Right renal cortex interstitium (tissue), 3 donors: ENCODE results near the gene FAM117A. TPM values are rescaled to one million over a fixed set of nuclear protein-coding genes. Genes with fewer than 3 reads are reported as not detected.
"Not testable (repeated sequence)": the region's sequence is repeated elsewhere in the genome, so short reads cannot be mapped to it uniquely, and the experiment has no call there.

Experiments used
- DNase-seq, 3 donors: peaks; one replicate each; pipeline ENCODE4 v3.0.0-alpha.2; 2013; ENCODE audit warnings: low read depth in 3 of 3, low spot score in 2 of 3
- polyA plus RNA-seq, 3 donors: library from polyadenylated mRNA; unstranded; fragments of 120-200 nt; gene quantifications; one replicate each; pipeline ENCODE4 v1.2.1, GENCODE V29; 2013; ENCODE audit not compliant: insufficient read length in 3 of 3

Gene FAM117A
- polyA plus RNA-seq, 3 donors, result 16.4 to 17.8 (median 17.3) TPM

DNA sequence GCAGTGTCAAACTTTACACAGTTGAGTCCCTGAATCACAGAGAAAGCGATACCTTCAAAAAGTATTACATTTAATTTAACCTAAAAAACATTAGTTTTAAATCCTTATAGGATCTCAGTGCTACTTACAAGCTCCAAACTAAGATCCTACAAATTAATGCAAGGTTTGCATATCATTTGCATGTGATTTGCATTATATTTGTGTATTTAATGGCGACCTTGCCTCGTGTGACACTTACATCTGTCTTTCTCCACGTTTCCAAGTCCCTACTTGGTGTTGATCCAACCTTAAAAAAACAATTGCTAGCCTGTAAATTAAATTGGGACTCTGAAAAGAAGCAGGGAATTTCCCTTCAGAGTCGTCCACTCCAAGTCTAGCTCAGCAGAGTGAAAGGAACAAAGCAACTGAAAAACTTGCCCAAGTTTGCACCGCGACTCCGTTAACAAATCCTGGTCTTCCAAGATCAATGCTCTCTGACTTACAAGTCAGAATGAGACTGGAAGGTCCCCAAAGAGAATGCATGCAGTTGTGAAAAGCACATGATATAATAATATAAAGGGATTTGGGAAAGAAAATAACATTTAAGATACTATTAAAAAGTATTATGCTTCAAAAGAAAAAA is 739 bp upstream of the FAM117A start:
- DNase-seq, result no peak

DNA sequence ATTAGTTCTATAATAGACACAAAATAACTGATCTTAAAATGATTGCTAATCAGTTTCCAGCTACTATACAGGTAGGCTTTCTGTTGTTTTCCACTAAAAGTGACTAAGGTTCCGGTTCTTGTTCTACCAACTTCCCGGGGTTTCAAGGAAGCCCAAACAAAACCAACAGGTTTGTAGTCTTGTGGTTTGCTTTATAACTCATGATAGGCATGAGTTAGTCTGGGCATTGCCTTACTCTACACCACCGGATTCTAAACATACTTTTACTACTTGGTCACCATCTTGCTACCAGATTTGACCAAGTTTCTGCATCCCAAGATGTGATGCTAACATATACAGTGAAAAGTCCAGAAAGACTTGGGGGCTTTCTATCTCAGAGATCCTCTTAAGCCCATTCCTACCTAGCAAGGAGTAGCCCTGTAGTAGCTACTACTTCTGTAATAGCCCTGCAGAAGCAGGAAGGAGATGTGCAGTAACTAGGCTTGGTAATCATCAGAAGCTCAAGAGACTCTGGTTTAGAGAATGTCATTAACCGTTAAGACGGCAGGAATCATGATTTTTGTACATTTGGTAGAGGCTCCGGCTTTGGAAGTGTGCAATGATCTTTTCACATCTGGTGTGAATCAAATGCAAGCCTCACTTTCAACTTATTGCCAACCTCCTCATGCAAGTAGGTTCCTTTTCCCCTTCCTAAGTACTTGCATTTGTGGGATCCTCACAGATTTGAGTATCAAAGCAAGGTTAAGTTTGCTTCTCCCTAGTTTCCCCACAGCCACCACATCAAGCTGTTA is 1.6 kb downstream of the FAM117A start:
- DNase-seq, result no peak

DNA sequence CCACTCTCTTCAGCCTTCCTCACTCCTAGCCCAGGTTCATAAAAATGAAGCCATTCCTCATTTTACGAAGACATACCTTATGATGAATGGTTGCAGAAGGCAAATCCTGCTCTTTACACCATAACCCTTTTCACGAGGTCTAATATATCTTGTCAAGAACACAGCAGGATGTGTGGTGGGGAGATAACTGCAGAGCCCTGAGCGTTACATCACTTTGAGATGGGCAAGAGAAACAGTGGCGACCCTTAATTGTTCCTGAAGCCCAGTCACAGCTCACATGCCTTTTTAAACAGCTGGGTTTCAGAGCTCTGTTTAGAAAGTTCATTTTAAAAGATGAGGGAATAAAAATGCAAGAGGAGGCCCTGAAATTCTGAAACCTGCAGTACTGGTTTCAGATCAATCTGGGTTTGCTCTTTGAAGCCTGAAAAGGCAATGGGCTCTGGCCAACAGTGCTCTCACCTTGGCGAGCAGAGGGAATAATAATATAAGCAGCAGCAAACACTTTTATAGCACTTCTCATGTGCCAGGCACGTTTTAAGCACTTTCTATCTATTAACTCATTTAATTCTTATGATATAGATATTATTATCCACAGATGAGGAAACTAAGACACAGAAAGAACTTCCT is 2.9 kb downstream of the FAM117A start:
- DNase-seq, result no peak

DNA sequence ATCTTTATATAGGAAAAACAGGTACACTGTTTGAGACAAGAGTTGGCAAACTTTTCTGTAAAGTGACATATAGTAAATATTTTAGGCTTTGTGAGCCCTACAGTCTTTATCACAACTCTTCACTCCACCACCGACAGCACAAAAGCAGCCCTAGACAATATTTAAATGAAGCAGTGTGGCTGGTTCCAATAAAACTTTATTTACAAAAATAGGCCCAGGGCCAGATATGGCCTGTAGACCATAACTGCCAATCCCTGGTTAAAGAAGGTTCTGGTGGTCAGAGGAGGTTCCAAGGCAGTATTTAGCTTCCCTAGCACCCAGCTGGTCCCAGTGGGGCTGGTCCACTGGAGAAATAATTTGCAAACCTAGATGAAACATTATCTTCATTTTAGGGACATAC is 3.6 kb downstream of the FAM117A start:
- DNase-seq, result no peak

DNA sequence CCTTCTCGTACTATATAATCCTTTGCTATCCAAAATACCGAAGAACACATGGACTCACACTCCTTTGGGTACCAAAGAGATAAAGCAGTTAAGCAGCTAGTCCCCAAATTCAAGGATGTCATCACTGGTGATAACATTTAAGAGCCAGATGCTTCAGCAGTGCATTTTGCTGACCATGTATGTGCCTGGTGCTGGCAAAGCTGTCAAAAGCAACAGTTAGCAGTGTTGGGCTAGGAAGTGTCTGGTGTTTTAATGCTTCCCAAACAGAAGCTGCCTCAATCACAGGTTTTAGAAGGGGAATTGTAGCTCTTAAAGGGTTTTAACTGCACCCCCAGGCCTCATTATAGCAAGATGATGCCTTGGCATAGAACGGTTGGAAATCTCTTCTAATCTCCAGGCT is 4.7 kb downstream of the FAM117A start:
- no peak for DNase-seq

DNA sequence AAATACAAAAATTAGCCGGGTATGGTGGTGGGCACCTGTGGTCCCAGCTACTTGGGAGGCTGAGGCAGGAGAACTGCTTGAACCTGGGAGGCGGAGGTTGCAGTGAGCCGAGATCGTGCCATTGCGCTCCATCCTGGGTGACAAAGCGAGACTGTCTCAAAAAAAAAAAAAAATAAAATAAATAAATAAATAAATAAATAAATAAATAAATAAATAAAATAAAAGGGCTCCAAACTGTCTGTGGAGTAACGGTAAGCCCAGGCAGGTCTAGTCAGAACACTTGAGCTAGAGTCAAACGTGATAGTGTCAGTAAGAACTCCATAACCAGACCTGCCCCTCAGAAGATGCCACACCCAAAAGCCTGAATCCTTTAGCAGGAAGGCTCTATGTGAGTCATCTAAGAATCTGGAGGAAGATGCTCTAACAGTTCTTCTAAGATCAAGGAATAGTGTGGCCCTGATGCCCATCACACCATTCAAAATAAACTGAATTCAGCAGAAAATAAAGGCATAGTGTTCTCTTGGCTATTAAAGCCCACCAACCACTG is 5.4 kb downstream of the FAM117A start:
- not testable (repeated sequence) for DNase-seq

DNA sequence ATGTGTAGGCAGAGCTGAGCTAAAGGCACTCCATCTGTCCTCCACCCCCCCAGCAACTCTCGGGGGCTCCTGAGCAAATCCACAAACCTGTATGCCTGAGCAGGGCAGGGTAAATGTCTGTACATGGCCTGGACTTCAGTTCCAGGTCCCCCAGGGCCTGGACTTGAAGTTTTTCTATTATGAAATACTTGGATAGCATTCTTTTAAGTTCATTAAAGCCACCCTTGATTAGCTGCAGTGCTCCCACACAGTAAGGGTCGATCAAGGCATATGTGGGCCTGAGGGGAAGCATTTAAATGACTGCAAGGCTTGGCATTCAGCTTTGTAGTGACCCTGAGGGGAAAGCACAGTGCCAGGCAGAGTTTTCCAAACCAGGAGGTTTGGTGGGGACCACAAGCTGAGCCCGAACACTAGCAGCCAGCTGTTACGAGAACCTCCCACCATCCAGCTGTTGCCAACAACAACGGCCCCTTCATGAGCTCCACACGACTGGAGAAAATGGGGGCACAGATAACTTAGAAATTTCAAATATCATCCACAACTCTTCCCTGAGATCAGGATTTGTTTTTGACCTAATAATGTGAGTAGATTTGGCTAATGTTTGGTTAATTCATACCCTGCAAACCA is 6.7 kb downstream of the FAM117A start:
- DNase-seq, result no peak

DNA sequence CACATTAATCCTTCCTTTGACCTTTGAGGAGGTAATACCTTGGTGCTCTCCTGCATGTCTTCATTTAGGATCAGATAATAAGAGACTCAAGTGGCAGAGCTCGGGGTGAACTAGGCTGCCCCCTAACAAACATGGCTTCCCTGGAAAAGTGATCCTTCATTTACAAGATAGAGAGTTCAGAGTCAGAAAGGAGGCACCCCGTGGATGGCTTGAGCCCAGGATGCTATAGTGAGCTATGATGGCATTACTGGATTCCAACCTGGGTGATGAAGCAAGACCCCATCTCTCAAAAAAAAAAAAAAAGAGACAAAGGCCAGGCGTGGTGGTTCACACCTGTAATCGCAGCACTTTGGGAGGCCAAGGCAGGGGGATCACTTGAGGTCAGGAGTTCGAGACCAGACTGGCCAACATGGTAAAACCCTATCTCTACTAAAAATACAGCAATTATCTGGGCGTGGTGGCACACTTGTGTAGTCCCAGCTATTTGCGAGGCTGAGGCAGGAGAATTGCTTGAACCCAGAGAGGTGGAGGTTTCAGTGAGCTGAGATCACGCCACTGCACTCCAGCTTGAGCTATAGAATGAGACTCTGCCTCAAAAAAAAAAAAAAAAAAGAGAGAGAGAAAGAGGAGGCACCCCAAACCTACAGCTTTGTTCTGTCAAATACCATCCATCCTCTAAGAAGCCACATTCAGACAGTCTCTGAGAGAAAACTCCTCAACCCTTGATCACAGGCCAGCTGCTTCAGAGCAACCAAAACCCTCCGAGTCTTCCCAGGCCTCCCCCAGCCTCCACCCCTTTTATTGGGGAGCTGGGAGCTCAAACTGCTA is 7.4 kb downstream of the FAM117A start:
- no peak for DNase-seq

DNA sequence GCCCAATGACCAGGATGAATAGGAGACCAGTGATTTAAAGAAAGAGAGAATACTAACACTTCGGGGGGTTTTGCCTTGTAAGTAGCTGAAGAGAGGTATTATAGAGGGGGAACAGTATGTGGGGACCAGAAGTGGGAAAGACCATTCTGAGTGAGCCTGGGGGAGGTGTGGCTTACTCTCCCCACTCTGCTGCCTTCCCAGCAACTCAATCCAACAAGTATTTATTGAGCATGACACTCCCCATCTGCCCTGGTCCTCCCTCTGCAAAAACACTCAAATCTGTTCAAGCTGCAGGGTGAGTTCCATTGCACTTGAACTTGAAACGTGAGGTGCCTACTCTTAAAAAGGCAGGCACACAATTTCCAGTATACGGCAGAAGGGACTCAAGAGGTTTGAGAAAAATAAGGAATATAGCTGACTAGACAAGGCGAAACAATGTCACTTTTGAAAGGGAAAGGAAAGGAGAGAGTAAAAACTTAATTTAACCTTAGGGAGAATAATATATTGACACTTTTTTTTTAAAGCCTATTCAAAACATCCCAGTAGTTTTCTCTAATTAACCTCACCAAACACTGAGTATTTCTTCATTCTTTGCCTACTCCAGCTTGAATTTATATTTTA is 8.2 kb downstream of the FAM117A start:
- DNase-seq, result no peak

DNA sequence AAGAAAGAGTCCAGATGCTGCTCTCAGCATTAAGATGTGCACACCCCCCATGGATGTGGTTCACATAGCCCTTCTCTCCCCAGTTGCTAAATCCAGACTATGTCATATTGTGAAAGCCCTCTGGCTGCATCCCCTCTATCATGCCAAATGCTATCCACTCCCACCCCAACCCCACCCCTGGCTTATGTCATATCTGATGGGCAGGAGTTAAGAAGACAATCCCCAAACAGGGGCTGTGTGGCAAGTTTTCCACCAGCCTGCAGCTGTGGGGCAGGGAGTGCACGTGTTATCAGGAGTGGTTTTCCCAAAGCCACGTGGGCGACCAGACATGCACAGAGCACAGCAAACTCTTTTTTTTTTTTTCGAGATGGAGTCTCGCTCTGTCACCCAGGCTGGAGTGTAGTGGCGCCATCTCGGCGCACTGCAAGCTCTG is 10.0 kb downstream of the FAM117A start:
- DNase-seq, result no peak

DNA sequence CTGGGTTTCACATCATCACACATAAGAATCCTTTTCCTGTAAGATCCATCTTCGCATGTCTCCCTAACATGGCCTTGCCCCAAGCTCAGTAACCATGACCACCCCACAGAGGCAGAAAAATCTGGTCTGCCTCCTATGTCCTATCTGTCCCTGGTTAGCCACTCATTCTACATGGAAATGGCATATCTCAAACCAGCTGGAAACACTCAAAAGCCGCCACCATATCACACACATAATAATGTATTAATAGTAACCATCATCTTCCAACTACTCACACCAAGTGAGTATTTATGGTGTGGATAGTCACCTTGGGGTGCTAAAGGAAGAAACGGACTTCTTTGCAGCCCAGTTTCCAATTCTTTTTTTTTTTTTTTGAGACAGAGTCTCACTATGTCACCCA is 11.4 kb downstream of the FAM117A start:
- DNase-seq, result no peak

DNA sequence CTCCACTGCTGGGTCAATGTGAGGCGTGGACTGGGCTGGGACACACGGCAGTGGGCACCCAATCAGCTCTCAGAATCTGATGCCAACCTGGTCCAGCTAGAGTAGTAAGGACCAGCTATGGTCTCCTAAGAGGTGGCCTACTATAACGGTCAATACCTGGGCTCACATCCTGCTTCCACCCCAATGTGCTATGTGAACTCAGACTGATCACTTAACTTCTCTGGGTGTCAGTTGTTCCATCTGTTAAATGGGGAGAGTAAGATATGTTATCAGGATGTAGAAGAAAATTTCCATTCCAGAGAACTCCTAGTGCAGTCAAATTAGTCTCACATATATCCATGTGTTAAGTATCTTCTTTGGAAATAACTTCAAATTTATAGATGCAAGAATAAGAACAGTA is 14.2 kb downstream of the FAM117A start:
- DNase-seq, result no peak

DNA sequence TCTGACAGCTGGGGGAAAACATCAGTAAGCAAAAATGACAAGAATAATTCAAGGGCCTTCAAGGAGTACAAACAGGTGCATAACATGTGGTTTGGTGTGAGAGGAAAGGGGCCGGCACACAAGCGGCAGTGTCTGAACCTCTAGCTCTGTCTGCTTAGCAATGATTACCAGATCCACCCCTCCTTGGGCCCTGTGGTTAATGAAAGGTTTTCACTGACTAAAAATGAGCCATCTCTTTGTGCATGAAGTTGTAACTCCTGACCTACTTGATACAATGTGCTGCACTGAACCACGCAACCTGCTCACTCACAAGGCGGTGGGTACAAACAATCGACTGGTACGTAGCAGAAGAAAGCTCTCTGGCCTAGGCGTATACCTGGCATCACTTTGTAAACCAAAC is 15.1 kb downstream of the FAM117A start:
- no peak for DNase-seq

DNA sequence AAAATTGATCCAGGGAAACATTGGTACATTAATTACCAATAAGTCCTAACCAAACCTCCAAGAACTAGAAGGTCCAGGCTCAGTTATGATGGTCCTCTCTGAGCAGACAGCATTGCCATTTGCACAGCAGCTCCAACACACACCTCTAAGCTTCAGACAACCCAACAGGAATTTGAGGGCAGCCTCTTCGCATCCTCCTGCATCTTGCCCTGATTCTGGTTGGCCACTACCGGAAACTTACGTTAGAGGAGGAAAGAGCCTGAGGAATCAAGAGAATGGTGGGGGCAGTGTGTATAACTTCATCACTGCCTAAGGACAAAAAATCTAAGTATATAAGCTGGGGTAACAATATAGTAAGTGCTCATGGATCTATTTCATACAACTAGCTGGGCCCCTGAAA is 15.7 kb downstream of the FAM117A start:
- DNase-seq, result no peak

DNA sequence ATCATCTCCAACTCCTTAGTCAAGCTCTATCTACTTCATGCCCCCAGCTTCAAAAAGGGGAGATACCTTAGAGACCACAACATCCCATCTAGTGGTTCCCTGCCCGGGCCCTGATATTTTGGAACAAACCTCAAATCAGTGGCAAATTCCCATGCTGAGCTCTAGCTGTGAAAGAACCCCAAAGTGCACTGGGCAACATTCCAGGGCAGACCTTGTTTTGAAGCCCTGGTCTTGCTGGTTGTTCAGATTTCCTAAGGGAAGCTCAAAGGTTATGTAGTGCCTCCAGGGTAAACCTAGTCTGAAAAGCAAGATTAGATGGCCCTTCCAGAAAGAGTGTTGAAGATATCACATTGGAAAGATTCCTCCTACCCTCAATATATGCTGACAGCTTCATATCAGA is 16.3 kb downstream of the FAM117A start:
- DNase-seq, result no peak

DNA sequence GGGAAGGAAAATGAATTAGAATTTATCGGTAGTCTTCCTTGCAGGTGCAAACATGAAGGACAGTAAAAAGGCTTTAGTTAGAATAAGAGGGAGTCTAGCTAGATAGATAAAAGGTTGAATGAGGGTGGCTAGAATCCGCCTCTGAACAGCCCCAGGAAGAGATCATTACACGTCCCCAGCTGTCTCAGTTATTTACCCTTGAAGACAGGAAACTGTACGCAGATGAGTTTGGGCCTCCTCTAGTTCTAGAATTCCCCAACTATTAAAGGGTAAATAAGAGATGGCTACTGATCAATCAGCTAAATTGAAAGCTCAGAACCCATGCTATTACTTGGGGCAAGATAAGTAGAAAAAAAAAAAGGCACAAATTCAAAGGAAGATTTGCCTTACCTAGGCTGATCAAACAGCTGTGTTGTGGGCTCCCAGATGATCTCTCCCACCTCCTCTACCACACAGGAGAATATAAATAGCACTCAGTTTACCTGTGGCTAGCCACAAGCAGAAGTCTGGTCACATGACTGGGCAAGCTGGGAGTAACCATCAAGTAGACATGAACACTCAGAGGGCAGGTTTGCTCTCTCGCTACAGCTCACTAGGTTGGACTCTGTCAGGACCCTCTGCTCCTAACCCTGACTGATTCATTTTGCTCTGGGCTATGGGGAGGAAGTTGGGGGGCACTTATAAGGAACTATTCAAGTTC is 17.0 kb downstream of the FAM117A start:
- DNase-seq, result no peak

DNA sequence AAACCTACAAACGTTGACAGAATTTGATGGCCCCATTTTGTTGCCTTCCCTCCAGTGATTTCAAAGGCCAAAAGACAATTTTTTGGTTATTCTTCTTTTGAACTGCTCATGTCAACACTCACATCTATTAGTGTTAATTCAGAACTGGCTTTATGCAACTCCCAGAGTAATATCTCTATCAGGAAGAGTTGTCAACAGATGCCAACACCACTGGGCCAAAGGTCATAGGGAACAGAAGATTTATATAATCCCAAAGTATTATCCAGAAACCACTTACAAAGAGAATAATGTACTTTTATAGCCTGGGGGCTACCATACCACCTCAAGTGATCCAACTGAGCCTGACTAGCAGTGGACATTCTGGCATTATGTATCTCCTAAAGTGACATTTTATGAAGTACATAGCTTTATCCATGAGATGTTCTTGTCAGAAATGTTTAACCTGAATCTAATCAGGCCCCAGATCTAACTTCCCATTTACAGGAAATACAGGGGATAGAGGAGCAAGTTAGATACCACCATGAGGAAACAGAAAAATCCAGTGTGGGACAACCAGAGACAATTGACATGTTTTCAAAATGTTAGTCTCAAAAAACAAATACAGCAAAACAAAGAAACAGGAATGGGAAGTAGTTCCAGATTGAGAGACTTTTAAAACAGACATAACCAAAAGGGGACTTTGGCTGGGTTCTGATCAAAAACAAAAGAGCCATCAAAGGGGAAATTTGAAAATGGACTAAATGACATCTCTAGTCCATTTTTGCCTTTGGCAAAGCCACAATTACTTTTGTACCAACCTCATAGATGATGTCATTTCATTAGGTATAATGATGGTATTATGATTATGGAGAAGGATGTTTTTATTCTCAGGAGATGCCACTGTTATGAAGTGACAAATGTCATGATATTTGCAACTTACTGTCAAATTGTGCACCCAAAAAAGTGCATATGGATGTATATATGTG is 18.5 kb downstream of the FAM117A start:
- no peak for DNase-seq

DNA sequence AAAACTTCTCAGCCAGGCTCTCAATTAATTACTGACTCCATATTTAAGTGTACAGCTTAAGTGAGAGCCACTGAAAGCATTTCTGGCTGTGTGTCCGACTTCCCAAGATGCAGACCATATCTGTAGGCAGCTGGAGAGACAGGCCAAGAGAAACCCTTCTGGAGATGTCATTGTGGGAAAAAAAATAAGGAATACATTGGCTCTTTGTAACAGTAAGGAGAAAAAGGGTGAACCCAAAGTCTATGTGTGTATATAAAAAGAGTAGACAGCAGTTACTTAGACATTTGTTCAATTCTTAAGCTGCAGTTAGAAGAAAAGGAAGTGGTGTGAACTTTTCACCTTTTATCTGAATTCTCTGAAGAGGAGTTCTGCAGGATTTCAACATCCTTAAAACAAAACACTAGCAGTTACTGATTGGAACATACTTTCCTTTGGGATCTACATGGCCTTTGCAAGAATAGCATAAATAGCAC is 21.7 kb downstream of the FAM117A start:
- no peak for DNase-seq
